HepG2 (cell line): Measurements from ENCODE around the gene LRRC27. TPM values are rescaled to one million over a fixed set of nuclear protein-coding genes. Genes with fewer than 3 reads are reported as not detected.

Source experiments
- HNF4A ChIP-seq: sonication (generic); formaldehyde crosslinking; IDR thresholded peaks from 2 replicates; pipeline ENCODE4 v1.4.0; 2020; ENCODE audit warnings: missing genetic modification reagents
- MTA1 ChIP-seq: sonication (generic); formaldehyde crosslinking; IDR thresholded peaks from 2 replicates; pipeline ENCODE4 v1.4.0; 2020; ENCODE audit warnings: missing genetic modification reagents, mild to moderate bottlenecking, borderline replicate concordance
- NFIB ChIP-seq: sonication (generic); formaldehyde crosslinking; IDR thresholded peaks from 2 replicates; pipeline ENCODE4 v1.9.0; 2021; ENCODE audit warnings: missing genetic modification reagents, mild to moderate bottlenecking, borderline replicate concordance
- NPAS2 ChIP-seq: sonication (generic); formaldehyde crosslinking; IDR thresholded peaks from 2 replicates; pipeline ENCODE4 v1.8.0; 2022; ENCODE audit warnings: mild to moderate bottlenecking, missing genetic modification reagents, borderline replicate concordance
- POLR2G ChIP-seq: fragments of 200-400 bp; formaldehyde crosslinking; IDR thresholded peaks from 2 replicates; pipeline ENCODE4 v1.6.1; 2018; ENCODE audit warnings: mild to moderate bottlenecking, low read depth, low read length, moderate library complexity
- RARA ChIP-seq: IDR thresholded peaks from 2 replicates; pipeline ENCODE4 v1.6.1; 2016; ENCODE audit warnings: missing genetic modification reagents, missing compliant biosample characterization
- RBFOX2 ChIP-seq: fragments of 200-400 bp; formaldehyde crosslinking; IDR thresholded peaks from 2 replicates; pipeline ENCODE4 v1.6.1; 2017; ENCODE audit warnings: low read depth, mild to moderate bottlenecking, low read length
- SAP130 ChIP-seq: IDR thresholded peaks from 2 replicates; pipeline ENCODE4 v1.6.1; 2016; ENCODE audit warnings: low read depth
- SOX13 ChIP-seq, 3 experiments: fragments of 450-650 bp in 1 of 3; sonication (generic) in 1 of 3; formaldehyde crosslinking in 1 of 3; IDR thresholded peaks in 2 of 3; conservative IDR thresholded peaks in 1 of 3; 2 replicates each; pipeline versions ENCODE4 v1.5.0 to v1.6.1; 2016 to 2020; ENCODE audit warnings: antibody characterized with exemption in 1 of 3, mild to moderate bottlenecking in 1 of 3, missing compliant biosample characterization in 1 of 3, missing genetic modification reagents in 1 of 3, moderate library complexity in 1 of 3
- TARDBP ChIP-seq: sonication (generic); formaldehyde crosslinking; IDR thresholded peaks from 2 replicates; pipeline ENCODE4 v1.8.0; 2022; ENCODE audit warnings: mild to moderate bottlenecking, missing genetic modification reagents
- ZFP36L1 ChIP-seq: sonication (generic); formaldehyde crosslinking; IDR thresholded peaks from 2 replicates; pipeline ENCODE4 v1.8.0; 2022; ENCODE audit warnings: mild to moderate bottlenecking, missing genetic modification reagents, moderate library complexity
- ZFX ChIP-seq: sonication (generic); formaldehyde crosslinking; IDR thresholded peaks from 2 replicates; pipeline ENCODE4 v1.4.0; 2020; ENCODE audit warnings: mild to moderate bottlenecking, low read depth, missing genetic modification reagents, moderate library complexity
- ZNF282 ChIP-seq: fragments of 450-650 bp; IDR thresholded peaks from 2 replicates; pipeline ENCODE4 v1.6.1; 2018; ENCODE audit not compliant: partially characterized antibody
- ZSCAN25 ChIP-seq: sonication (generic); formaldehyde crosslinking; IDR thresholded peaks from 2 replicates; pipeline ENCODE4 v1.8.0; 2022; ENCODE audit warnings: mild to moderate bottlenecking, missing genetic modification reagents
- polyA plus RNA-seq, 8 experiments: library from polyadenylated mRNA; depleted of rRNA in 3 of 8; stranded (reverse) in 7 of 8; unstranded in 1 of 8; fragments of >200 nt; fragmentation: Illumina TruSeq in 4 of 8; extraction: Trizol in 4 of 8; gene quantifications; 2 replicates each; pipeline versions ENCODE4 v1.2.1 to v1.2.3, GENCODE V29; 2011 to 2016; ENCODE audit warnings: low read depth in 4 of 8, missing spikeins in 1 of 8, mixed read lengths in 1 of 8; ENCODE audit not compliant: insufficient read depth in 1 of 8
- total RNA-seq, 5 experiments: library from RNA; depleted of rRNA; stranded (reverse); fragments of >200 nt; fragmentation: Illumina TruSeq; extraction: Trizol; gene quantifications; 2 replicates each; pipeline ENCODE4 v1.2.3, GENCODE V29; 2016; ENCODE audit warnings: low read depth in 1 of 5
- TF ChIP-seq, protein P1 (sequence below): sonication (generic); formaldehyde crosslinking; IDR thresholded peaks from 2 replicates; pipeline ENCODE4 v1.5.1; 2020; ENCODE audit warnings: missing genetic modification reagents, mild to moderate bottlenecking, borderline replicate concordance
- TF ChIP-seq, protein P2 (sequence below): sonication (generic); IDR thresholded peaks from 2 replicates; pipeline ENCODE4 v1.6.1; 2016; ENCODE audit warnings: low read depth, borderline replicate concordance
- TF ChIP-seq, protein P3 (sequence below): sonication (generic); formaldehyde crosslinking; IDR thresholded peaks from 2 replicates; pipeline ENCODE4 v1.4.0; 2020; ENCODE audit warnings: missing genetic modification reagents
- TF ChIP-seq, protein P4 (sequence below): sonication (generic); formaldehyde crosslinking; IDR thresholded peaks from 2 replicates; pipeline ENCODE4 v1.9.0; 2022; ENCODE audit warnings: low read depth, missing genetic modification reagents

Gene LRRC27
- total and polyA plus RNA-seq, 2 of the 13 experiments (the other 11 are each of a cell fraction or from before 2014, with no cell fraction given): 4.2 to 4.6 TPM

DNA sequence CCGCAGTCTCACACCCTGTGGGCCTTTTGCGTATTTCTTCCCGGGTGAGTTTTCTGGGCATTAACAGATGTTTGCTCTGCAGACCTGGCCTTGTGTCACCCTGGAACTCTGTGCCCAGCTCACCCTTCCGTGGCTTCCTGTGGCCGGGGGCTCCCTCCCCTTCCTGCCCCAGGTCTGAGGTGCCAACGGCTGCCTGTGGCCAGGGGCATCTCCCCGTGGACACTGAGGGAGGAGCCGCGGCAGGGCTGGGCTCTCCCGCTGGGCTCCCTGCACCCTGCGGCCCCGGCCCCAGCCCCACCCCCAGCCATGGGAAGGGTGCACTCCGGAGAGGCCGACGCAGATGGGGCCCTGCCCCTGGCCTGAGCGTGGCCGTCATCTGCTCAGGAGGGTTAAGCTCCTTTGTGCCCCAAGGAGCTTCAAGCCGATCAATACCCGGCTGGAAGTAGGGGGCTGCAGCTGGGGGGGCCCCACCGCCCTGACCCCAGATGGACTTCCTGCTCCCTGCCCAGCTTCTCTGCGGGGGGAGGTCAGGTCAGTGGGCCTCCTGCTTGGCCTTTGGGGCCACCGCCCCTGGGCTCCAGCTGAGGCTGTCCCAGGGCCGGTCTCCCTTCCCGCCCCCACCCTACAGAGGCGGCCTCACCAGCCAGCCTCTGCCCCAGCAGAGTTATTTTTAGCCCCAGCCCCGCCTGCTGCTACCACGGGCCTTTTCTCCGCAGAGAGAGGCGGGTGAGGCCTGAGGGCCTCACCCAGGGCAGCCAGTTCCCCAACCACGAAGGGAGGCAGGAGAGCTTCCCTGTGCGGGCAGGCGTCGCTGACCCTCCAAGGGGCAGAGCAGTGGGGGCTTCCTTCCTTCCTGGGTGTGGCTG is 89.2 kb downstream of the LRRC27 start (continued):
- TF ChIP-seq, protein P1, sequence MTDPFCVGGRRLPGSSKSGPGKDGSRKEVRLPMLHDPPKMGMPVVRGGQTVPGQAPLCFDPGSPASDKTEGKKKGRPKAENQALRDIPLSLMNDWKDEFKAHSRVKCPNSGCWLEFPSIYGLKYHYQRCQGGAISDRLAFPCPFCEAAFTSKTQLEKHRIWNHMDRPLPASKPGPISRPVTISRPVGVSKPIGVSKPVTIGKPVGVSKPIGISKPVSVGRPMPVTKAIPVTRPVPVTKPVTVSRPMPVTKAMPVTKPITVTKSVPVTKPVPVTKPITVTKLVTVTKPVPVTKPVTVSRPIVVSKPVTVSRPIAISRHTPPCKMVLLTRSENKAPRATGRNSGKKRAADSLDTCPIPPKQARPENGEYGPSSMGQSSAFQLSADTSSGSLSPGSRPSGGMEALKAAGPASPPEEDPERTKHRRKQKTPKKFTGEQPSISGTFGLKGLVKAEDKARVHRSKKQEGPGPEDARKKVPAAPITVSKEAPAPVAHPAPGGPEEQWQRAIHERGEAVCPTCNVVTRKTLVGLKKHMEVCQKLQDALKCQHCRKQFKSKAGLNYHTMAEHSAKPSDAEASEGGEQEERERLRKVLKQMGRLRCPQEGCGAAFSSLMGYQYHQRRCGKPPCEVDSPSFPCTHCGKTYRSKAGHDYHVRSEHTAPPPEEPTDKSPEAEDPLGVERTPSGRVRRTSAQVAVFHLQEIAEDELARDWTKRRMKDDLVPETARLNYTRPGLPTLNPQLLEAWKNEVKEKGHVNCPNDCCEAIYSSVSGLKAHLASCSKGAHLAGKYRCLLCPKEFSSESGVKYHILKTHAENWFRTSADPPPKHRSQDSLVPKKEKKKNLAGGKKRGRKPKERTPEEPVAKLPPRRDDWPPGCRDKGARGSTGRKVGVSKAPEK (CRISPR knock-in tag): 0 out of 2 replicates have a peak, but pooled peaks have one; percentile 47
- TF ChIP-seq HNF4A: peak; percentile 19; the same call in 1 of the 2 replicates
- TF ChIP-seq RARA (CRISPR knock-in tag): peak; percentile 27
- TF ChIP-seq ZFP36L1: peak; percentile 51; the same call in 1 of the 2 replicates
- TF ChIP-seq ZFX (CRISPR knock-in tag): peak; percentile 88
- TF ChIP-seq NFIB (CRISPR knock-in tag): no peak
- TF ChIP-seq, protein P2, sequence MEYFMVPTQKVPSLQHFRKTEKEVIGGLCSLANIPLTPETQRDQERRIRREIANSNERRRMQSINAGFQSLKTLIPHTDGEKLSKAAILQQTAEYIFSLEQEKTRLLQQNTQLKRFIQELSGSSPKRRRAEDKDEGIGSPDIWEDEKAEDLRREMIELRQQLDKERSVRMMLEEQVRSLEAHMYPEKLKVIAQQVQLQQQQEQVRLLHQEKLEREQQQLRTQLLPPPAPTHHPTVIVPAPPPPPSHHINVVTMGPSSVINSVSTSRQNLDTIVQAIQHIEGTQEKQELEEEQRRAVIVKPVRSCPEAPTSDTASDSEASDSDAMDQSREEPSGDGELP: peak; percentile 76; the same call in 1 of the 2 replicates
- TF ChIP-seq NPAS2 (CRISPR knock-in tag): no peak
- TF ChIP-seq POLR2G: peak; percentile 41; the same call in 1 of the 2 replicates
- no peak for TF ChIP-seq MTA1 (CRISPR knock-in tag)
- no peak for TF ChIP-seq ZNF282
- TF ChIP-seq TARDBP (CRISPR knock-in tag): peak; percentile 47; the same call in 1 of the 2 replicates
- no peak for TF ChIP-seq SOX13 (IDR thresholded peaks at IDR 0.05)
- TF ChIP-seq SOX13 (CRISPR knock-in tag; conservative IDR thresholded peaks at IDR 0.05 in 1 of 2, IDR thresholded peaks at IDR 0.05 in 1 of 2): no peak; a peak in 1 of 4 replicates
- TF ChIP-seq, protein P3, sequence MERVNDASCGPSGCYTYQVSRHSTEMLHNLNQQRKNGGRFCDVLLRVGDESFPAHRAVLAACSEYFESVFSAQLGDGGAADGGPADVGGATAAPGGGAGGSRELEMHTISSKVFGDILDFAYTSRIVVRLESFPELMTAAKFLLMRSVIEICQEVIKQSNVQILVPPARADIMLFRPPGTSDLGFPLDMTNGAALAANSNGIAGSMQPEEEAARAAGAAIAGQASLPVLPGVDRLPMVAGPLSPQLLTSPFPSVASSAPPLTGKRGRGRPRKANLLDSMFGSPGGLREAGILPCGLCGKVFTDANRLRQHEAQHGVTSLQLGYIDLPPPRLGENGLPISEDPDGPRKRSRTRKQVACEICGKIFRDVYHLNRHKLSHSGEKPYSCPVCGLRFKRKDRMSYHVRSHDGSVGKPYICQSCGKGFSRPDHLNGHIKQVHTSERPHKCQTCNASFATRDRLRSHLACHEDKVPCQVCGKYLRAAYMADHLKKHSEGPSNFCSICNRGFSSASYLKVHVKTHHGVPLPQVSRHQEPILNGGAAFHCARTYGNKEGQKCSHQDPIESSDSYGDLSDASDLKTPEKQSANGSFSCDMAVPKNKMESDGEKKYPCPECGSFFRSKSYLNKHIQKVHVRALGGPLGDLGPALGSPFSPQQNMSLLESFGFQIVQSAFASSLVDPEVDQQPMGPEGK (CRISPR knock-in tag): peak; percentile 92
- peak; percentile 43; the same call in 1 of the 2 replicates for TF ChIP-seq SAP130 (CRISPR knock-in tag)
- peak; percentile 35; the same call in 1 of the 2 replicates for TF ChIP-seq RBFOX2
- peak; percentile 92 for TF ChIP-seq ZSCAN25 (CRISPR knock-in tag)
- TF ChIP-seq, protein P4, sequence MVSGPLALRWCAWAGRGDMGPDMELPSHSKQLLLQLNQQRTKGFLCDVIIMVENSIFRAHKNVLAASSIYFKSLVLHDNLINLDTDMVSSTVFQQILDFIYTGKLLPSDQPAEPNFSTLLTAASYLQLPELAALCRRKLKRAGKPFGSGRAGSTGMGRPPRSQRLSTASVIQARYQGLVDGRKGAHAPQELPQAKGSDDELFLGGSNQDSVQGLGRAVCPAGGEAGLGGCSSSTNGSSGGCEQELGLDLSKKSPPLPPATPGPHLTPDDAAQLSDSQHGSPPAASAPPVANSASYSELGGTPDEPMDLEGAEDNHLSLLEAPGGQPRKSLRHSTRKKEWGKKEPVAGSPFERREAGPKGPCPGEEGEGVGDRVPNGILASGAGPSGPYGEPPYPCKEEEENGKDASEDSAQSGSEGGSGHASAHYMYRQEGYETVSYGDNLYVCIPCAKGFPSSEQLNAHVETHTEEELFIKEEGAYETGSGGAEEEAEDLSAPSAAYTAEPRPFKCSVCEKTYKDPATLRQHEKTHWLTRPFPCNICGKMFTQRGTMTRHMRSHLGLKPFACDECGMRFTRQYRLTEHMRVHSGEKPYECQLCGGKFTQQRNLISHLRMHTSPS: peak; percentile 95
